ENCODE data around the gene KCNAB2.

DNA sequence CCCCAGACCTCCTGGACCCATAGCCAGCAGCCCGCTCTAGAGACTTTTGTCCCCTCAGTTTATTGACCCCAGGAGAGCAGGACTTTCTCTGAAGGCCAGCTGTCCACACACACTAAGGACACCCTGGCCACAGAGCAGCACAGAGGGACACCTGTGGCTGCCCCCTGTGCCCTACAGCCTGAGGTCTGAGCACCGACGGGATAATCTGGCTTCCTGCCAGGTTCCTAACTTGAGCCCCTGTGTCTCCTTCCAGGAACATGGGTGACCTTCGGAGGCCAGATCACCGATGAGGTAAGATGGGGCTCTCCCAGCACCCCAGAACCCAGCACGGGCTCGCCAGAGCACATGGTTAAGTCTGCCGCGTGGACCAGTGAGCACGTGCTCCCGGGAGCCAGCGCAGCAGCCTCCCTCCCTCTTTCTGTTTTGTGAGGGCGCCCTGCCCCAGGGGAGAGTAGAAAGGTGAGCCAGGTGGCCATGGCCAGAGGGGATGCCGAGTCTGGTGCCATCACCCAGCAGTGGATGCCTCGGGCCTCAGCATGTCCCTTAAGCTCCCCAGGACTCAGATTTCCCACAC lies 27.9 kb downstream of the KCNAB2 start:
- TF ChIP-seq, protein P1, sequence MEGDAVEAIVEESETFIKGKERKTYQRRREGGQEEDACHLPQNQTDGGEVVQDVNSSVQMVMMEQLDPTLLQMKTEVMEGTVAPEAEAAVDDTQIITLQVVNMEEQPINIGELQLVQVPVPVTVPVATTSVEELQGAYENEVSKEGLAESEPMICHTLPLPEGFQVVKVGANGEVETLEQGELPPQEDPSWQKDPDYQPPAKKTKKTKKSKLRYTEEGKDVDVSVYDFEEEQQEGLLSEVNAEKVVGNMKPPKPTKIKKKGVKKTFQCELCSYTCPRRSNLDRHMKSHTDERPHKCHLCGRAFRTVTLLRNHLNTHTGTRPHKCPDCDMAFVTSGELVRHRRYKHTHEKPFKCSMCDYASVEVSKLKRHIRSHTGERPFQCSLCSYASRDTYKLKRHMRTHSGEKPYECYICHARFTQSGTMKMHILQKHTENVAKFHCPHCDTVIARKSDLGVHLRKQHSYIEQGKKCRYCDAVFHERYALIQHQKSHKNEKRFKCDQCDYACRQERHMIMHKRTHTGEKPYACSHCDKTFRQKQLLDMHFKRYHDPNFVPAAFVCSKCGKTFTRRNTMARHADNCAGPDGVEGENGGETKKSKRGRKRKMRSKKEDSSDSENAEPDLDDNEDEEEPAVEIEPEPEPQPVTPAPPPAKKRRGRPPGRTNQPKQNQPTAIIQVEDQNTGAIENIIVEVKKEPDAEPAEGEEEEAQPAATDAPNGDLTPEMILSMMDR (conservative IDR thresholded peaks at IDR 0.05; ENCODE audit: low read depth, low read length), result no peak
- TF ChIP-seq EZH2phosphoT487 (IDR thresholded peaks at IDR 0.05; ENCODE audit: borderline replicate concordance, low read length) (no peak), EZH2 (IDR thresholded peaks at IDR 0.05; ENCODE audit: low read length, unreplicated experiment) (no peak)
